ENCODE results near the gene PSG2. TPM values are rescaled to one million over a fixed set of nuclear protein-coding genes. Genes with fewer than 3 reads are reported as not detected.
"Not testable (repeated sequence)": the region's sequence is repeated elsewhere in the genome, so short reads cannot be mapped to it uniquely, and the experiment has no call there.

PSG2 gene
- total RNA-seq, 1 donor from 2014 or later = not detected

- no peaks in the 10 kb centered on the region for H3K4me1 ChIP-seq
- no peaks in the 10 kb centered on the region for H3K27me3 ChIP-seq
- no peak overlapping the region for H3K27ac ChIP-seq
- no peaks in the 10 kb centered on the region for H3K36me3 ChIP-seq
- no peak overlapping the region for H3K4me3 ChIP-seq
- DNase-seq (no peak), ATAC-seq (no peak)
- TF ChIP-seq CTCF (IDR thresholded peaks at IDR 0.05) = no peak
- intact Hi-C loops (cut with DNase I) = no loop called here
- no peaks in the 10 kb centered on the region for H3K9me3 ChIP-seq
Observed at GRCh38 chr19:43105496-43105895, 23.0 kb upstream of the PSG2 start.

DNA sequence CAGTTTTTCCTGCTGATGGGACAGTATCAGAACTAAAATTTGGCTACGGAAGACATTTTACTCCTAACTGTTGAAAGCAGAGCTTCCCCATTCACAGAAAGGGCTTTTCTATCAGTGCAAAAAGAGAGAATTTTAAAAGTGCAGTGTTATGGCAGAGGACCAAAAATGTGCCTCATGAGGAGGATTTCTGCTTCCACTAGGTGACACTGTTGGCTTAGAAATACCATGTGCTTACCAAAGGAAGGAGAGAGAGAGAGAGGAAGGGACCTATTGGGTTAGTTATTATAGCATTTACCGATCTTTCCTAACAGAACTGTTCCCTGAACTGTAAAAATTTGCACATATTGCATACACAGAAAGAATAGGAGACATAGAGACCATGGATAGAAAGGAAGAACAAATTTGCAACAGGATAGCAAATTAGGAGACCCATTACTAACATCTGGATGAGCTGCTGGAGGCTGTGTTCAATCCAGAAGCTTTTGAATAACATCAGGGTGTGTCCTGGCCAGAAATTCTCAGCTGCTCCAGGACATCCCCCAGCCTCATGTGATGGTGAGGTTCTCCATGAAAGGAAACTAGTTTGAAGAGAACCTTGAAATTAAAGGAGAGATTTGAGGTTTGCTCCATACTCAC lies 21.8 kb upstream of the PSG2 start:
- DNase-seq; H3K27ac ChIP-seq; H3K4me3 ChIP-seq; H3K36me3 ChIP-seq; H3K9me3 ChIP-seq; H3K27me3 ChIP-seq; ATAC-seq; intact Hi-C loops (cut with DNase I); H3K4me1 ChIP-seq: not testable (repeated sequence)

DNA sequence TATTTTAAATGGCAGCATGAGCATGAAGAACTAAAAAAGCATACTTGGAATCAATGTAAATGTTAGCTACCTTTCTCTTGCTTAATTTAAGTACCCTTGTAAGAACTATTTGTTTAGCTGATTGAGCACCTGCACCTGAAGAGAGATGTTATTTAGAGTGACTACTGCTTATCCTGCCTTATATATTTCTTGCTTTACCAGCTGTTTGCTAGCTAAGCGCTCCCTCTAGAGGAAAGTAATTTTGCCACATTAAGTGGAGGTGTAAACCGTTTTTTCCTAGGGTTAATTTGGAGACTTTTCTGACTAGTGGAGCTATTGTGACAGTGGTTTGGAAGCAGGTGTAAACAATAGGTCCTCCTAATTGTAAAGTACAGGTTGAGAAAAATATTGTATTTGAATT lies 19.4 kb upstream of the PSG2 start:
- Histone ChIP-seq H3K4me3 (no peak overlapping the region), H3K27ac (no peak overlapping the region), H3K36me3 (no peaks in the 10 kb centered on the region), H3K27me3 (no peaks in the 10 kb centered on the region), H3K9me3 (no peaks in the 10 kb centered on the region), H3K4me1 (no peaks in the 10 kb centered on the region)
- no peak for DNase-seq
- no peak for ATAC-seq
- intact Hi-C loops (cut with DNase I) = no loop called here
- no peak for TF ChIP-seq CTCF (IDR thresholded peaks at IDR 0.05)

GRCh38 chr19:43098416-43098815 lies 15.9 kb upstream of the PSG2 start:
- DNase-seq; H3K4me1 ChIP-seq; ATAC-seq; intact Hi-C loops (cut with DNase I); H3K4me3 ChIP-seq; H3K9me3 ChIP-seq; H3K27me3 ChIP-seq; H3K36me3 ChIP-seq; H3K27ac ChIP-seq: not testable (repeated sequence)

DNA sequence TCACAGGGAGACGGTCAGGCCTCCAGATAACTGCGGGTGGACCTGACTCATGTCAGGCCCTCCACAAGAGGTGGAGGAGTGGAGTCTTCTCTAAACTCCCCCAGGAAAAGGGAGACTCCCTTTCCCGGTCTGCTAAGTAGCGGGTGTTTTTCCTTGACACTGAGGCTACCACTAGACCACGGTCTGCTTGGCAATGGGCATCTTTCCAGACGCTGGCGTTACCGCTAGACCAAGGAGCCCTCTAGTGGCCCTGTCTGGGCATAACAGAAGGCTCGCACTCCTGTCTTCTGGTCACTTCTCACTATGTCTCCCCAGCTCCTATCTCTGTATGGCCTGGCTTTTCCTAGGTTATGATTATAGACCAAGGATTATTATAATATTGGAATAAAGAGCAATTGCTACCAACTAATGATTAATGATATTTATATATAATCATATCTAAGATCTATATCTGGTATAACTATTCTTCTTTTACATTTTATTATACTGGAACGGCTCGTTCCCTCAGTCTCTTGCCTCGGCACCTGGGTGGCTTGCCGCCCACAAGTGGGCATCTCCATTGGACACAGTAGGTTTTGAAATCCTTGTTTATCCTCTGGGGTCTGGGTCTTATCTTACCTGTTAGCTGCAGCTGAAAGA lies 5.3 kb upstream of the PSG2 start:
- H3K27ac ChIP-seq; ATAC-seq; intact Hi-C loops (cut with DNase I); H3K36me3 ChIP-seq; H3K4me1 ChIP-seq; H3K4me3 ChIP-seq; H3K27me3 ChIP-seq; H3K9me3 ChIP-seq: not testable (repeated sequence)
- TF ChIP-seq CTCF (IDR thresholded peaks at IDR 0.05) = peak; percentile 60
- DNase-seq = peak; percentile 71

DNA sequence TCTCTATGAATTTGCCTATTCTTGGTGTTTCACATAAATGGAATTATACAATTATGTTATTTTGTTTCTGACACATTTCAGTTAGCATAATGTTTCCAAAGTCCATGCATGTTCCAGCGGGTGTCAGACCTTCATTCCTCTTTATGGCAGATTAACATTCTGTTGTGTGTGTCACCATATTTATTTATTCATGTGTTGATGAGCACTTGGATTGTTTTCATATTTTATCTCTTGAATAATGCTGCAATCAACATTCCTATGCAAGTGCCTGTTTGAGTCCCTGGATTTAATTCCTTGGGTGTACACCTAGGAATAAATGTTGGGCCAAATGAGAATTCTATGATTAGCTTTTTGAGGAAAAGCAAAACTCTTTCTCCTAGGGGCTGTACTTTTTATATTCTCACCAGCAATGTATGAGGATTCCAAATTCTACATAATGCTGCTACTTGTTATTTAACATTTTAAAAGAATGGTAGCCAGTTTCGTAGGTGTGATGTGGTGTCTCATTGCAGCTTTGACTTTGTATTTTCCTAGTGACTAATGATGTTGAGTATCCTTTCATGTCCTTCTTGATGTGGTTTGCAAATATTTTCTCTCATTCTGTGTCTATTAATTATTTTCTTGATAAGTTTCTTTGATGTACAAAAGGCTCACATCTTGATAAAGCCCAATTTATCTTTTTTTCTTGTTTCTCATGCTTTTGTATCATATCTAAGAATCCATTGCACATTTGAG lies 3.5 kb upstream of the PSG2 start:
- H3K9me3 ChIP-seq; H3K4me1 ChIP-seq; H3K4me3 ChIP-seq; H3K27me3 ChIP-seq; DNase-seq; H3K36me3 ChIP-seq; H3K27ac ChIP-seq; intact Hi-C loops (cut with DNase I); ATAC-seq: not testable (repeated sequence)

- peak; percentile 50 for TF ChIP-seq CTCF (IDR thresholded peaks at IDR 0.05)
- ATAC-seq; H3K27me3 ChIP-seq; DNase-seq; H3K27ac ChIP-seq; H3K9me3 ChIP-seq; H3K36me3 ChIP-seq; H3K4me3 ChIP-seq; intact Hi-C loops (cut with DNase I); H3K4me1 ChIP-seq: not testable (repeated sequence)
Observed at GRCh38 chr19:43084196-43084832, 1.8 kb upstream of the PSG2 start.

DNA sequence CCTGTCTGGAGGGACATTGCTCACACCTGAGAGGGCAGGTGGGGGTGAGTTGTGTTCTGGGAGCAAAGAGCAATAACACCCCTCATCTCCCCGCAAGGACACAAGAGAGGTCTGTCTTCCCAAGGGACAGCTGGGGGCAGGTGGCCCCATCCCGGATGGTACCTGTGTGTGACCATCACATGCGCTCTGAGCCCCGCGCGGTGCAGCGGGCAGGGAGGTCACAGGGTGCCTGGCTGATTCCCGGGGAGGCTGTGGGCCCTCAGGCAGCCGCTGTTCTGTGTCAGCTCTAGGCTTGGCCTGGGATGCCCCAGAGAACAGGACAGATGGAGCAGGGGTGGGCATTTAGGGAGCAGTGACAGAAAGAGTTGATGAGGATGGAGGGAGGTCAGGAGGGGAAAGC lies 1.2 kb upstream of the PSG2 start:
- intact Hi-C loops (cut with DNase I) = not testable (repeated sequence)

More for the DNA sequence above, 1.2 kb upstream of the PSG2 start:
- DNase-seq, ATAC-seq, H3K27ac ChIP-seq, H3K36me3 ChIP-seq, H3K4me3 ChIP-seq, H3K27me3 ChIP-seq, H3K4me1 ChIP-seq, H3K9me3 ChIP-seq: not testable (repeated sequence)
